ENCODE measurements around the gene DCTN4. TPM values are rescaled to one million over a fixed set of nuclear protein-coding genes. Genes with fewer than 3 reads are reported as not detected.

DCTN4 gene
- total and polyA plus RNA-seq, 2 experiments from 2014 or later = 15.4 to 41.8 TPM

DNA sequence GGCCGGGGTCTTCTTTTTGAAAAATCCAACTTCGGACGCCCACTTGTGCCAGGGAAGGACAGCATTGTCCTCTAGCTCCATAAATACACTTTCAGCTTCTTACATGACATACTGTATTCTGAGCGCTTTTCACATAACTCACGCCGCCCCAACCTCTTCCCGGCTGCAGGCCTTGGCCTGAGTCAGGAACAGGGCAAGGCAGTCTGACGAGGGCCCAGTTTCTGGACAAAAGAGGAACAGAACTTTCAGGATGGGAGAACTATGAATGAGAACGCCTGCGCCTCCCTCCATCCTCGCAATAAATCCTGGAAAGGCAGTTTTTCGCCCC, 650 bp downstream of the DCTN4 start (continued):
- TF ChIP-seq, protein P1, sequence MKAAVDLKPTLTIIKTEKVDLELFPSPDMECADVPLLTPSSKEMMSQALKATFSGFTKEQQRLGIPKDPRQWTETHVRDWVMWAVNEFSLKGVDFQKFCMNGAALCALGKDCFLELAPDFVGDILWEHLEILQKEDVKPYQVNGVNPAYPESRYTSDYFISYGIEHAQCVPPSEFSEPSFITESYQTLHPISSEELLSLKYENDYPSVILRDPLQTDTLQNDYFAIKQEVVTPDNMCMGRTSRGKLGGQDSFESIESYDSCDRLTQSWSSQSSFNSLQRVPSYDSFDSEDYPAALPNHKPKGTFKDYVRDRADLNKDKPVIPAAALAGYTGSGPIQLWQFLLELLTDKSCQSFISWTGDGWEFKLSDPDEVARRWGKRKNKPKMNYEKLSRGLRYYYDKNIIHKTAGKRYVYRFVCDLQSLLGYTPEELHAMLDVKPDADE (IDR thresholded peaks at IDR 0.05) = no peak
- TF ChIP-seq STAT1 (IDR thresholded peaks at IDR 0.05; ENCODE audit: unreplicated experiment) = no peak

DNA sequence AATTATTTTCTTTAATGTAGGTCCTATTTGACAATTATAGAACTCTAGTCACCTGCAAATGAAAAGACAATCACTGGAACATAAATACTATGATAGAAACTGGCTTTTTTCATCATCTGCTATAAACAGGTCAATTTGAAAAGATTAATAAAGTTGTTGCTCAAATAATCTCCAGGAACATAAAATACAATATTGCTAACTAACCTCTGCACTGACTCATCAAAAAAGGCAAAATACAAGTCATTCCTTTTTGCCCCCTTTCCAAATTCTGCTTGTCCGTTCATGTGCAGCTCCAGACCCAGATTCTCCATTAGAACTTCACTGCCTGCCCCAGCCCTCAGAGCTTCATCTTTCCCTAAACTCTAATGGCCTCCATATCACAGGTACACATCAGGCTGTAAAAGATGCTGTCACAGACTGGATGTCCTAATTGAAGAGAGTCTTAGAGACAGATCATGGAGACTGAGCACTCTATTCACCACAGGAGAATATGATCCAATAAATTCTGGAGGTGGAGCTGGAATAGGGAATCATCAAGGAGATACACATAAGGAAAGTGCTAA, 1.6 kb downstream of the DCTN4 start:
- no peaks in the 10 kb centered on the region for H3F3A ChIP-seq (replicated peaks; ENCODE audit: low read depth)
- H3K27me3 ChIP-seq (ENCODE audit: insufficient read depth) = no peaks in the 10 kb centered on the region; the same call in 1 of the 2 replicates
- H3K79me2 ChIP-seq (replicated peaks; ENCODE audit: insufficient read depth) = peaks cover 31% of the 10 kb centered on the region
- no peaks in the 10 kb centered on the region for H3K9me2 ChIP-seq (ENCODE audit: insufficient read depth)
- TF ChIP-seq POLR2AphosphoS5 (IDR thresholded peaks at IDR 0.05; ENCODE audit: low read depth) (no peak), EZH2phosphoT487 (IDR thresholded peaks at IDR 0.05; ENCODE audit: unreplicated experiment) (no peak), CREB1 (CRISPR knock-in tag; IDR thresholded peaks at IDR 0.05; ENCODE audit: low read depth) (no peak)
- H3K4me3 ChIP-seq = peak overlapping the region; percentile 72
- H2AFZ ChIP-seq = no peak overlapping the region
- H3K4me1 Mint-ChIP-seq = peaks cover 4% of the 10 kb centered on the region; the same call in 2 of the 3 replicates
- peaks cover 51% of the 10 kb centered on the region for H3K36me3 Mint-ChIP-seq (ENCODE audit: low read depth)
- DNase-seq (ENCODE audit: low spot score) (no peak), ATAC-seq (no peak)
- no peak overlapping the region for H3K27ac ChIP-seq (ENCODE audit: low read depth)
- H3K4me2 ChIP-seq = peak overlapping the region; percentile 82
- no peaks in the 10 kb centered on the region for H4K20me1 ChIP-seq (replicated peaks; ENCODE audit: insufficient read depth)
- no peak overlapping the region; the same call in 1 of the 2 replicates for H3K27ac Mint-ChIP-seq
- peaks cover 7% of the 10 kb centered on the region for H3K27me3 Mint-ChIP-seq (ENCODE audit: insufficient read depth, low read depth, poor library complexity)
- H3K9me3 Mint-ChIP-seq = peaks cover 12% of the 10 kb centered on the region
- peaks cover 14% of the 10 kb centered on the region for H3K36me3 ChIP-seq (ENCODE audit: insufficient read depth)
- H3K4me1 ChIP-seq (ENCODE audit: insufficient read depth) = peaks cover 8% of the 10 kb centered on the region; the same call in 1 of the 2 replicates
- no peak overlapping the region; the same call in 1 of the 3 replicates for H3K4me3 Mint-ChIP-seq

DNA sequence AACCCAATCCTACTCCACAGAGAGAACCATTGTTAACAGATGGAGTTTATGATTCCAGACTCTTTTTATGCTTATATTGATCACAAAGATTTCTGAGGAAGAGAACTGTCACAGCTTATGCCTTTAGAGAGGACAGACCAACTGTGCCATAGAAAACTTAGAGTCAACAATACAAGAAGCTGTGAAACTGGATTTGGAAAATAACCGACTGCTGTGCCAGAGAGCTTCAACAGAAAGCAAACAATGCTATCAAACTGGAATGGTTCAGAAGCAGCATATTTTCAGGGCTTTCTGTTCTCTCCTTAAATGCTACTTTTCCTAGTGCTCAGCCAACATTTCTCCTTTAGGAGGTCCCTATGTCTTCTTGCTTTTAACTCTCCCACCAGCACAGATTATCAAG, 5.0 kb downstream of the DCTN4 start:
- no peaks in the 10 kb centered on the region for H3K27me3 Mint-ChIP-seq (ENCODE audit: insufficient read depth, low read depth, poor library complexity)
- H3K4me1 Mint-ChIP-seq = peaks cover 4% of the 10 kb centered on the region; the same call in 2 of the 3 replicates
- no peaks in the 10 kb centered on the region; the same call in 2 of the 3 replicates for H3K9me3 Mint-ChIP-seq
- H3K4me3 ChIP-seq = no peak overlapping the region
- no peaks in the 10 kb centered on the region for H4K20me1 ChIP-seq (replicated peaks; ENCODE audit: insufficient read depth)
- no peak overlapping the region for H3K27ac Mint-ChIP-seq
- H3K27me3 ChIP-seq (ENCODE audit: insufficient read depth) = no peaks in the 10 kb centered on the region
- H3F3A ChIP-seq (replicated peaks; ENCODE audit: low read depth) = no peaks in the 10 kb centered on the region
- peaks cover 58% of the 10 kb centered on the region for H3K36me3 Mint-ChIP-seq (ENCODE audit: low read depth)
- no peak overlapping the region for H3K27ac ChIP-seq (ENCODE audit: low read depth)
- H2AFZ ChIP-seq = no peak overlapping the region
- H3K4me3 Mint-ChIP-seq = no peak overlapping the region
- ATAC-seq = no peak
- H3K79me2 ChIP-seq (replicated peaks; ENCODE audit: insufficient read depth) = peaks cover 40% of the 10 kb centered on the region
- H3K4me1 ChIP-seq (ENCODE audit: insufficient read depth) = peaks cover 8% of the 10 kb centered on the region; the same call in 1 of the 2 replicates
- H3K9me2 ChIP-seq (ENCODE audit: insufficient read depth) = no peaks in the 10 kb centered on the region
- no peak for DNase-seq (ENCODE audit: low spot score)
- H3K36me3 ChIP-seq (ENCODE audit: insufficient read depth) = peaks cover 14% of the 10 kb centered on the region
- TF ChIP-seq, protein P2, sequence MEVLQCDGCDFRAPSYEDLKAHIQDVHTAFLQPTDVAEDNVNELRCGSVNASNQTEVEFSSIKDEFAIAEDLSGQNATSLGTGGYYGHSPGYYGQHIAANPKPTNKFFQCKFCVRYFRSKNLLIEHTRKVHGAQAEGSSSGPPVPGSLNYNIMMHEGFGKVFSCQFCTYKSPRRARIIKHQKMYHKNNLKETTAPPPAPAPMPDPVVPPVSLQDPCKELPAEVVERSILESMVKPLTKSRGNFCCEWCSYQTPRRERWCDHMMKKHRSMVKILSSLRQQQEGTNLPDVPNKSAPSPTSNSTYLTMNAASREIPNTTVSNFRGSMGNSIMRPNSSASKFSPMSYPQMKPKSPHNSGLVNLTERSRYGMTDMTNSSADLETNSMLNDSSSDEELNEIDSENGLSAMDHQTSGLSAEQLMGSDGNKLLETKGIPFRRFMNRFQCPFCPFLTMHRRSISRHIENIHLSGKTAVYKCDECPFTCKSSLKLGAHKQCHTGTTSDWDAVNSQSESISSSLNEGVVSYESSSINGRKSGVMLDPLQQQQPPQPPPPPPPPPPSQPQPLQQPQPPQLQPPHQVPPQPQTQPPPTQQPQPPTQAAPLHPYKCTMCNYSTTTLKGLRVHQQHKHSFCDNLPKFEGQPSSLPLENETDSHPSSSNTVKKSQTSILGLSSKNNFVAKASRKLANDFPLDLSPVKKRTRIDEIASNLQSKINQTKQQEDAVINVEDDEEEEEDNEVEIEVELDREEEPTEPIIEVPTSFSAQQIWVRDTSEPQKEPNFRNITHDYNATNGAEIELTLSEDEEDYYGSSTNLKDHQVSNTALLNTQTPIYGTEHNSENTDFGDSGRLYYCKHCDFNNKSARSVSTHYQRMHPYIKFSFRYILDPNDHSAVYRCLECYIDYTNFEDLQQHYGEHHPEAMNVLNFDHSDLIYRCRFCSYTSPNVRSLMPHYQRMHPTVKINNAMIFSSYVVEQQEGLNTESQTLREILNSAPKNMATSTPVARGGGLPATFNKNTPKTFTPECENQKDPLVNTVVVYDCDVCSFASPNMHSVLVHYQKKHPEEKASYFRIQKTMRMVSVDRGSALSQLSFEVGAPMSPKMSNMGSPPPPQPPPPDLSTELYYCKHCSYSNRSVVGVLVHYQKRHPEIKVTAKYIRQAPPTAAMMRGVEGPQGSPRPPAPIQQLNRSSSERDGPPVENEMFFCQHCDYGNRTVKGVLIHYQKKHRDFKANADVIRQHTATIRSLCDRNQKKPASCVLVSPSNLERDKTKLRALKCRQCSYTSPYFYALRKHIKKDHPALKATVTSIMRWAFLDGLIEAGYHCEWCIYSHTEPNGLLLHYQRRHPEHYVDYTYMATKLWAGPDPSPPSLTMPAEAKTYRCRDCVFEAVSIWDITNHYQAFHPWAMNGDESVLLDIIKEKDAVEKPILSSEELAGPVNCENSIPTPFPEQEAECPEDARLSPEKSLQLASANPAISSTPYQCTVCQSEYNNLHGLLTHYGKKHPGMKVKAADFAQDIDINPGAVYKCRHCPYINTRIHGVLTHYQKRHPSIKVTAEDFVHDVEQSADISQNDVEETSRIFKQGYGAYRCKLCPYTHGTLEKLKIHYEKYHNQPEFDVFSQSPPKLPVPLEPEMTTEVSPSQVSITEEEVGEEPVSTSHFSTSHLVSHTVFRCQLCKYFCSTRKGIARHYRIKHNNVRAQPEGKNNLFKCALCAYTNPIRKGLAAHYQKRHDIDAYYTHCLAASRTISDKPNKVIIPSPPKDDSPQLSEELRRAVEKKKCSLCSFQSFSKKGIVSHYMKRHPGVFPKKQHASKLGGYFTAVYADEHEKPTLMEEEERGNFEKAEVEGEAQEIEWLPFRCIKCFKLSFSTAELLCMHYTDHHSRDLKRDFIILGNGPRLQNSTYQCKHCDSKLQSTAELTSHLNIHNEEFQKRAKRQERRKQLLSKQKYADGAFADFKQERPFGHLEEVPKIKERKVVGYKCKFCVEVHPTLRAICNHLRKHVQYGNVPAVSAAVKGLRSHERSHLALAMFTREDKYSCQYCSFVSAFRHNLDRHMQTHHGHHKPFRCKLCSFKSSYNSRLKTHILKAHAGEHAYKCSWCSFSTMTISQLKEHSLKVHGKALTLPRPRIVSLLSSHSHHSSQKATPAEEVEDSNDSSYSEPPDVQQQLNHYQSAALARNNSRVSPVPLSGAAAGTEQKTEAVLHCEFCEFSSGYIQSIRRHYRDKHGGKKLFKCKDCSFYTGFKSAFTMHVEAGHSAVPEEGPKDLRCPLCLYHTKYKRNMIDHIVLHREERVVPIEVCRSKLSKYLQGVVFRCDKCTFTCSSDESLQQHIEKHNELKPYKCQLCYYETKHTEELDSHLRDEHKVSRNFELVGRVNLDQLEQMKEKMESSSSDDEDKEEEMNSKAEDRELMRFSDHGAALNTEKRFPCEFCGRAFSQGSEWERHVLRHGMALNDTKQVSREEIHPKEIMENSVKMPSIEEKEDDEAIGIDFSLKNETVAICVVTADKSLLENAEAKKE (CRISPR knock-in tag; IDR thresholded peaks at IDR 0.05) = no peak
- TF ChIP-seq, protein P3, sequence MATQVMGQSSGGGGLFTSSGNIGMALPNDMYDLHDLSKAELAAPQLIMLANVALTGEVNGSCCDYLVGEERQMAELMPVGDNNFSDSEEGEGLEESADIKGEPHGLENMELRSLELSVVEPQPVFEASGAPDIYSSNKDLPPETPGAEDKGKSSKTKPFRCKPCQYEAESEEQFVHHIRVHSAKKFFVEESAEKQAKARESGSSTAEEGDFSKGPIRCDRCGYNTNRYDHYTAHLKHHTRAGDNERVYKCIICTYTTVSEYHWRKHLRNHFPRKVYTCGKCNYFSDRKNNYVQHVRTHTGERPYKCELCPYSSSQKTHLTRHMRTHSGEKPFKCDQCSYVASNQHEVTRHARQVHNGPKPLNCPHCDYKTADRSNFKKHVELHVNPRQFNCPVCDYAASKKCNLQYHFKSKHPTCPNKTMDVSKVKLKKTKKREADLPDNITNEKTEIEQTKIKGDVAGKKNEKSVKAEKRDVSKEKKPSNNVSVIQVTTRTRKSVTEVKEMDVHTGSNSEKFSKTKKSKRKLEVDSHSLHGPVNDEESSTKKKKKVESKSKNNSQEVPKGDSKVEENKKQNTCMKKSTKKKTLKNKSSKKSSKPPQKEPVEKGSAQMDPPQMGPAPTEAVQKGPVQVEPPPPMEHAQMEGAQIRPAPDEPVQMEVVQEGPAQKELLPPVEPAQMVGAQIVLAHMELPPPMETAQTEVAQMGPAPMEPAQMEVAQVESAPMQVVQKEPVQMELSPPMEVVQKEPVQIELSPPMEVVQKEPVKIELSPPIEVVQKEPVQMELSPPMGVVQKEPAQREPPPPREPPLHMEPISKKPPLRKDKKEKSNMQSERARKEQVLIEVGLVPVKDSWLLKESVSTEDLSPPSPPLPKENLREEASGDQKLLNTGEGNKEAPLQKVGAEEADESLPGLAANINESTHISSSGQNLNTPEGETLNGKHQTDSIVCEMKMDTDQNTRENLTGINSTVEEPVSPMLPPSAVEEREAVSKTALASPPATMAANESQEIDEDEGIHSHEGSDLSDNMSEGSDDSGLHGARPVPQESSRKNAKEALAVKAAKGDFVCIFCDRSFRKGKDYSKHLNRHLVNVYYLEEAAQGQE (IDR thresholded peaks at IDR 0.05; ENCODE audit: unreplicated experiment) = no peak
- TF ChIP-seq ZNF331 (CRISPR knock-in tag; IDR thresholded peaks at IDR 0.05; ENCODE audit: low read depth) = no peak
- TF ChIP-seq EZH2 (IDR thresholded peaks at IDR 0.05; ENCODE audit: low read depth, unreplicated experiment) = no peak
- no peak for TF ChIP-seq ZNF114 (CRISPR knock-in tag; IDR thresholded peaks at IDR 0.05)
- H3K4me2 ChIP-seq = no peak overlapping the region
